HepG2 (cell line): ENCODE results near the gene PRM3. TPM values are rescaled to one million over a fixed set of nuclear protein-coding genes. Genes with fewer than 3 reads are reported as not detected.

Experiments used
- EHMT2 ChIP-seq: fragments of 200-600 bp; sonication (generic); IDR thresholded peaks from 2 replicates; pipeline ENCODE4 v1.7.0; 2017; ENCODE audit warnings: antibody characterized with exemption, low read depth, low read length, borderline replicate concordance
- FOXA1 ChIP-seq, 2 experiments: fragments of 450-650 bp in 1 of 2; sonication (generic) in 1 of 2; formaldehyde crosslinking in 1 of 2; IDR thresholded peaks; 2 replicates each; pipeline versions ENCODE4 v1.4.0 to v1.6.1; 2016 to 2020; ENCODE audit warnings: missing genetic modification reagents in 1 of 2
- NONO ChIP-seq, 2 experiments: fragments of 450-650 bp in 1 of 2; sonication (generic) in 1 of 2; formaldehyde crosslinking in 1 of 2; IDR thresholded peaks in 1 of 2; conservative IDR thresholded peaks in 1 of 2; 2 replicates each; pipeline versions ENCODE4 v1.6.1 to v1.8.0; 2017 to 2022; ENCODE audit warnings: mild to moderate bottlenecking in 1 of 2, missing genetic modification reagents in 1 of 2, moderate library complexity in 1 of 2
- PLSCR1 ChIP-seq: sonication (generic); formaldehyde crosslinking; IDR thresholded peaks from 2 replicates; pipeline ENCODE4 v1.5.0; 2020; ENCODE audit warnings: missing genetic modification reagents, mild to moderate bottlenecking, borderline replicate concordance
- POGZ ChIP-seq: sonication (generic); formaldehyde crosslinking; IDR thresholded peaks from 2 replicates; pipeline ENCODE4 v1.4.0; 2020; ENCODE audit warnings: mild to moderate bottlenecking, missing genetic modification reagents
- PRDM15 ChIP-seq: sonication (generic); formaldehyde crosslinking; IDR thresholded peaks from 2 replicates; pipeline ENCODE4 v1.4.0; 2020; ENCODE audit warnings: missing genetic modification reagents
- STAT5B ChIP-seq: sonication (generic); formaldehyde crosslinking; IDR thresholded peaks from 2 replicates; pipeline ENCODE4 v1.4.0; 2020; ENCODE audit warnings: missing genetic modification reagents
- ZBTB4 ChIP-seq: sonication (generic); formaldehyde crosslinking; IDR thresholded peaks from 2 replicates; pipeline ENCODE4 v1.4.0; 2020; ENCODE audit warnings: missing genetic modification reagents, mild to moderate bottlenecking, borderline replicate concordance
- ZBTB7B ChIP-seq: sonication (generic); formaldehyde crosslinking; IDR thresholded peaks from 2 replicates; pipeline ENCODE4 v1.4.0; 2020; ENCODE audit warnings: missing genetic modification reagents
- ZNF12 ChIP-seq: sonication (generic); formaldehyde crosslinking; IDR thresholded peaks from 2 replicates; pipeline ENCODE4 v1.5.0; 2020; ENCODE audit warnings: missing genetic modification reagents
- ZNF142 ChIP-seq: sonication (generic); formaldehyde crosslinking; IDR thresholded peaks from 2 replicates; pipeline ENCODE4 v1.4.0; 2020; ENCODE audit warnings: missing genetic modification reagents
- ZNF543 ChIP-seq: sonication (generic); formaldehyde crosslinking; IDR thresholded peaks from 2 replicates; pipeline ENCODE4 v1.4.0; 2020; ENCODE audit warnings: mild to moderate bottlenecking, missing genetic modification reagents
- ZNF589 ChIP-seq: sonication (generic); formaldehyde crosslinking; conservative IDR thresholded peaks from 2 replicates; pipeline ENCODE4 v1.8.0; 2022; ENCODE audit warnings: mild to moderate bottlenecking, moderate library complexity, missing genetic modification reagents
- ZSCAN20 ChIP-seq: sonication (generic); formaldehyde crosslinking; IDR thresholded peaks from 2 replicates; pipeline ENCODE4 v1.4.0; 2020; ENCODE audit warnings: missing genetic modification reagents, mild to moderate bottlenecking, borderline replicate concordance
- polyA plus RNA-seq, 8 experiments: library from polyadenylated mRNA; depleted of rRNA in 3 of 8; stranded (reverse) in 7 of 8; unstranded in 1 of 8; fragments of >200 nt; fragmentation: Illumina TruSeq in 4 of 8; extraction: Trizol in 4 of 8; gene quantifications; 2 replicates each; pipeline versions ENCODE4 v1.2.1 to v1.2.3, GENCODE V29; 2011 to 2016; ENCODE audit warnings: low read depth in 4 of 8, missing spikeins in 1 of 8, mixed read lengths in 1 of 8; ENCODE audit not compliant: insufficient read depth in 1 of 8
- total RNA-seq, 5 experiments: library from RNA; depleted of rRNA; stranded (reverse); fragments of >200 nt; fragmentation: Illumina TruSeq; extraction: Trizol; gene quantifications; 2 replicates each; pipeline ENCODE4 v1.2.3, GENCODE V29; 2016; ENCODE audit warnings: low read depth in 1 of 5

PRM3 gene
- total and polyA plus RNA-seq, 2 of the 13 experiments (the other 11 are each of a cell fraction or from before 2014, with no cell fraction given): not detected

GRCh38 chr16:11303405-11304138 is 30.1 kb upstream of the PRM3 start (continued):
- no peak for TF ChIP-seq PLSCR1 (CRISPR knock-in tag)
- no peak for TF ChIP-seq ZNF543
- TF ChIP-seq EHMT2: no peak
- no peak for TF ChIP-seq PRDM15 (CRISPR knock-in tag)
- no peak for TF ChIP-seq ZNF142 (CRISPR knock-in tag)
- TF ChIP-seq STAT5B (CRISPR knock-in tag): no peak
- no peak for TF ChIP-seq POGZ
- TF ChIP-seq FOXA1 (IDR thresholded peaks at IDR 0.05): no peak
- peak; percentile 1; the same call in 1 of the 2 replicates for TF ChIP-seq FOXA1 (CRISPR knock-in tag; IDR thresholded peaks at IDR 0.05)
- no peak for TF ChIP-seq NONO (IDR thresholded peaks at IDR 0.05)
- no peak for TF ChIP-seq NONO (CRISPR knock-in tag; conservative IDR thresholded peaks at IDR 0.05)
- no peak for TF ChIP-seq ZSCAN20 (CRISPR knock-in tag)
- TF ChIP-seq ZNF589 (CRISPR knock-in tag): no peak
- TF ChIP-seq ZBTB4 (CRISPR knock-in tag): 0 out of 2 replicates have a peak, but pooled peaks have one; percentile 4
- 0 out of 2 replicates have a peak, but pooled peaks have one; percentile 43 for TF ChIP-seq ZBTB7B
- TF ChIP-seq ZNF12: no peak
